Astrocyte (in vitro differentiated cells and primary cell): ENCODE results near the gene TNK1.
"Not testable (repeated sequence)": the region's sequence is repeated elsewhere in the genome, so short reads cannot be mapped to it uniquely, and the experiment has no call there.

ENCODE experiments used
- EZH2 ChIP-seq: IDR thresholded peaks from 2 replicates; pipeline ENCODE4 v1.6.1; 2012; ENCODE audit warnings: mild to moderate bottlenecking, low read length, inconsistent platforms; ENCODE audit not compliant: insufficient read depth
- TF ChIP-seq, protein P1 (sequence below): IDR thresholded peaks from 2 replicates; pipeline ENCODE4 v1.5.1; 2011; ENCODE audit warnings: low read depth, mild to moderate bottlenecking, inconsistent platforms, low read length, moderate library complexity; ENCODE audit not compliant: insufficient read depth

DNA sequence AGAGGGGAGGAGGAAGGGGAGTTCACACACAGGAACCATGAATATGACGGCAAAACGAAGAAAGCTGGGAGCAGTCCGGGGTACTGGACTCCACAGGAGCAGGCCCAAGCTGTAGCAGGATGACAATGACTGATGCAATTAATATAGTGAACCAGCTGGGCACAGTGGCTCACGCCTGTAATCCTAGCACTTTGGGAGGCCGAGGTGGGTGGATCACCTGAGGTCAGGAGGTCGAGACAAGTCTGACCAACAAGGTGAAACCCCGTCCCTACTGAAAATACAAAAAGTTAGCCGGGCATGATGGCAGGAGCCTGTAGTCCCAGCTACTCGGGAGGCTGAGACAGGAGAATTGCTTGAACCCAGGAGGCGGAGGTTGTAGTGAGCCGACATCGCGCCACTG is 45.1 kb upstream of the TNK1 start:
- TF ChIP-seq, protein P1, sequence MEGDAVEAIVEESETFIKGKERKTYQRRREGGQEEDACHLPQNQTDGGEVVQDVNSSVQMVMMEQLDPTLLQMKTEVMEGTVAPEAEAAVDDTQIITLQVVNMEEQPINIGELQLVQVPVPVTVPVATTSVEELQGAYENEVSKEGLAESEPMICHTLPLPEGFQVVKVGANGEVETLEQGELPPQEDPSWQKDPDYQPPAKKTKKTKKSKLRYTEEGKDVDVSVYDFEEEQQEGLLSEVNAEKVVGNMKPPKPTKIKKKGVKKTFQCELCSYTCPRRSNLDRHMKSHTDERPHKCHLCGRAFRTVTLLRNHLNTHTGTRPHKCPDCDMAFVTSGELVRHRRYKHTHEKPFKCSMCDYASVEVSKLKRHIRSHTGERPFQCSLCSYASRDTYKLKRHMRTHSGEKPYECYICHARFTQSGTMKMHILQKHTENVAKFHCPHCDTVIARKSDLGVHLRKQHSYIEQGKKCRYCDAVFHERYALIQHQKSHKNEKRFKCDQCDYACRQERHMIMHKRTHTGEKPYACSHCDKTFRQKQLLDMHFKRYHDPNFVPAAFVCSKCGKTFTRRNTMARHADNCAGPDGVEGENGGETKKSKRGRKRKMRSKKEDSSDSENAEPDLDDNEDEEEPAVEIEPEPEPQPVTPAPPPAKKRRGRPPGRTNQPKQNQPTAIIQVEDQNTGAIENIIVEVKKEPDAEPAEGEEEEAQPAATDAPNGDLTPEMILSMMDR = not testable (repeated sequence)
- not testable (repeated sequence) for TF ChIP-seq EZH2
